Measurements from ENCODE around the gene UPB1.

UPB1 gene

DNA sequence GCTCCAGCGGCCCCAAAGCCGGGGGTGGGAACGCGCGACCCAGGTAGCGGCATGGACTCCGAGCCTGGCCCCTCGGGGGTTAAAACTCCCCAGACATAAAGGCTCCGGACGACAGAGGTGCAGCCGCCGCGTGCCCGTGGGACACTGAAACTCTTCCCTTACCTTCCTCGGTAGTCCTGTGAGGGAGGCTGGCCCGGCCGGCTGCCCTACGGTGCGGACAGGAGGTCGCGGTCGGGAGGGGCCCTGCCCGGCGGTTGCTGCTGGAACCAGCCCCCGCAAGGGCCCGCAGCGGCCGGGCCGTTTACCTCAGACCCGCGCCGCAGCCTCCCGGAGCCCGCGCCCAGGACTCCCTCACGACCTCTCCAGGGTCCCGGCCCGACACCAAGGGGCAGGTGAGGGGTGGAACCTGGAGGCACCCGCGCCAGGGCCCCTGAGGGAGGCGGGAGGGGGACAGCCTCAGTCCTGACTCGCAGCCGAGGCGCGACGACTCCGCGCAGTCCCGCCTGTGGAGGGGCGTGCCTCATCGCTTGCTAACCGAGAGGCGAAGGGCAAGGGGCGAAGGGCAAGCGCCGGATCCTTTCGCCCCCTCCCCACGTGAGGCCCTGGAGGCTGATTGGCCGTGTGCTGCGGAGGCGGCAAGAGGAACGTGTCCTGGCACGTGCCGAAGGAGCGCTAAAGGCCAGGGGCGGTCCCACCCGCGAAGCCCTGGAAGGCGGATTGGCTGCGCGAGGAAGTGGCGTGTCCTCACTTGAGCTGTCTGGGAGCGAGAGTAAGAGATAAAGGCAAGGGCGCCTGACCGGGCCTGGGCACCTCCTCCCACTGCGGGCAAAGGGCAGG lies at the start of gene UPB1:
TSS of gene UPB1 (plus strand) at position 805 of the 837 bp plus-strand sequence. CDS start 72 bp downstream, outside the sequence.
- DNase-seq: no peak

DNA sequence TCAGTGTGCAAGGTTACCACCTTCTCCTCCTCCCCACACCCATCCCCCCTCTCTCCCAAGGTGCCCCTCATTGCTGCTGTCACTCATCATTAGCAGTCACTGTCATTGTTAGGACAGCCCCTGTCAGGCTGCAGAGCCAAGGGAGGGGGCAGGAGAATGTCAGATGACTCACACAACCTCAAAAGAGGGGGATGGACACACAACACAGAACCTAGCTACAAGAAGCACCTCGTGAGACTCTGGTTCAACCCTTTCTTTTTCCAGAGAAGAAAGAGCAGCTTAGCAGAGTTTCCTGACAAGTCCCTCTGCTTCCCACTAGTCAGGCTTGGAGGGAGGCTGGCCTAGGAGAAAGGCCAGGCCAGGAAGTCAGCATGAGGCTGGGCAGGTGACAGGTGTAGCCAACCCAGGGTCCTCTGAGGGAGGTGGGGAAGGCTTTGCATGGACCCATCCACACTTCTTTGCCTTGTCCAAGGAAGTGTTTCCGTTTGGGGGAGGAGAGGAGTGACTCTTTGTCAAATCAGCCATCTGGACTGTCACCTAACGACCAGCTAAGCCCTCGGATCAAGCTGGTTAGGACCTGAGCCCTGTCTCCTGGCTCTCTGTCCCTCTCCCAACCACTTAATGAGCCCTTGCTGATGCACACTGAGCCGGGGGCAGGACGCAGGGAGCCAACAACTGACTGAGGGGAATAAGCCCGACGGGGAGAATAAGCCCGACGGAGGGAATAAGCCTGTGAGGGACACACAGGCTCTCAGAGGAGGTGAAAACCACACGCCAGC lies 49.5 kb upstream of the UPB1 start:
- DNase-seq: no peak

DNA sequence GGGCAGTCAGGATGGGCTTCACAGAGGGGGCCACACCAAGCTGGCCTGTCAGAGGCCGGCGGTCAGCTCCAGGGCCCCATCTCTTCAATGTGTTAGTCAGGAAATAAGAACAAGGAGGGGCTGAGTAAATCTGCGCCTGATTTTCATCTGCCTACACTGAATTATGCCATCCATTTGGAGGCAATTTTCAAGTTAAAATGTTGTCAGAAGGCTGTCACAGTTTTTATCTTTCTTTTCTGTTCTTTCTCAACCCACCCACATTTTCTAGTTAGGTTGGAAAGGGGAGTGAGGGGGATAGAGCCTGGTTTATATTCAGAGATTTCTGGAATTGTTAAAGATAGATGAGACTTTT lies 48.9 kb upstream of the UPB1 start:
- DNase-seq: no peak

DNA sequence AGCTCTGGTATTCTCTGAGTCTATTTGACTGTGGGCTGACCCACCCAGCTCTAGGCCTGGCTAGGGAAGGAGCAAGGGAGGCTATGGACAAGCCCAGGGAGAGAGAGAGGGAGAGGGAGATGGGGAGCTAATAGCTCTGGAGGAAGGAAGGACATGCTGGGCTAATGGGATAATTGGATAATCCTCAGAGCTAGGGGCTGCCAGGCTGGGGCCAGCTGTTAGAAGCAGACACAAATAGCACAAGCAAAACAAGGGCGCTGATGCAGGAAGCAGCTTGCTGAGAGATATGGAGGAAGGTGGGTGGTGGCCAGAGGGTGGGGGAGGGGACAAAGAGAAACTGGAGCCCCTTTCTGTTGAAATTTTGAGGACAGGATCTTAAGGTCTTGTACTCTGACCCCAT lies 44.5 kb upstream of the UPB1 start:
- DNase-seq: no peak

DNA sequence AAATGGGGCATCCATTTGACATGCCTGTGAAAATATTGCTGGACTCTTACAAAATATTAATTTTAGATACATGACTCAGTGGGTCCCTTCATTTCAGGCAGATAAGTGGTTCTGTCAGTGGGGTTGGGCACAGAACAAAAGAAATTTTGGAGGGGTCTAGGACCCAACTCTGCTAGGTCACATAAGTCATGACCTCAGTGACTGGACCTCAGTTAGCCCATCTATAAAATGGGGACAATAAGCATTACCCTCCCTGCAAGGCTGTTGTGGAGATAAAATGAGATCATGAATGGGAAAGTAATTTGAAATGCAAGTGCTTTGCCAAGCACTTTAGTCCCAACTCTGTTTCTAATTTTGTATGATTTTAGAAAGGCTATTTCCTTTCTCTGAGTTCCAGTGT lies 44.0 kb upstream of the UPB1 start:
- DNase-seq: no peak

DNA sequence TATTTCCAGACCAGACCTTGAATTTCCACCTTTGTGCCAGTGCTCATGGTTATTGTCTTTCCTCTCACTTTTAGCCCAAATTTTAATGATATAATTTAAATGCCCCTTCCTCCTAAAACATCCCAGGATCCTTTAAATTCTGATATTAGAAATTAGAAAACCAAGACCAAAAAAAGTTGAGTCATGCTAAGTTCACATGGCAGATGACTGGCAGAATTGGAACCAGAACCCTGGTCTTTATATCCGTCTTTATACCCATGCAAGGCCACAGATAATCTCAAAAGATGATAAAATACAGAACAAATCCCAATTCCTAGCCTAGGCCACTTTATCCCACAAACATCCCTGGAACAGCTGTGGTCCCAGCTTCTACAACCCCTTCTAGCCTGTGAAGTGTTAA lies 41.3 kb upstream of the UPB1 start:
- no peak for DNase-seq

DNA sequence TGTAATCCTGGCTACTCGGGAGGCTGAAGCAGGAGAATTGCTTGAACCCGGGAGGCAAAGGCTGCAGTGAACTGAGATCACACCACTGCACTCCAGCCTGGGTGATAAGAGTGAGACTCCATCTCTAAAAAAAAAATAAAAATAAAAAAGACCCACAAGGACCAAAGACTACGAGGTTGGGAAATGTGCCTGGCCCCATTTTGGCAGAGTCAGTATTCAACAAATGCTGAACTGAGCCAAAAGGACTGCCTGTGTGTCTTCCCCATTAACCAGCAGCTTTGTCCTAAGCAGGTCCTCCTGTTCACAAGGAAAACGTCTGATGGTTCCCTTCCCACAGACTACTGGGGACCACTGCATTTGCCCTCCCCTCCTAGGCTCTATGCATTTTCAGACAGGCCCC lies 40.1 kb upstream of the UPB1 start:
- no peak for DNase-seq

DNA sequence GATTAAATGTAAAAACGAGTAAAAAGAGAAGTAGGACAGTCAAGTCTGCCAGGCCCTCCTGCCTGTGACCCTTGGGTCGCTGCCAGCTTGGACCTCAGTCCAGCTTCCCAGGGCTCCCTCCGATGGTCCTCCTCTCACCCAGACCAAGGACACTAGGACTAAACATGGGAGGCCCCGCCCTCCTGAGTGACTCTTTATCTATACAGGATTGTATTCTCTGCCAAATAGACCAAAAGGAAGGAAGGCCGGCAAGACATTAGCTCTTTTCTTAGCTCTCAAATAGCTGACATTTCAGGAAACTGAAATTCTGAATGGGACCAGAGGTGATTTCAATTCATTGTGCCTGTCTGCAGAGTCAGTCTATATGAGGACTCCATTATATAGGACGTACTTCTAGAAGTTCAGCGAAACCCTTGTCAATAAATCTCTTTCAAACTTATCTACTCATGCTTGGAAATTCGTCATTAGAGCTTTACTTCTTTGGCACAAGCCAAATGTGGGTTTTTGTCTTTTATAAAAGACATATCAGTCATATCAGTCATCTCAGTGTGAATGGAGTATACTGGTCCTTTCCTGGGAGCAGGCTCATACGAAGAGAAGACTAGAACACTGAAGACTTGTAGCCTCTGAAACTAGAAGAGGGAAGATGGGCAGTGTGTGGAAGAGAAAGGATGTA lies 39.2 kb upstream of the UPB1 start:
- DNase-seq: no peak

DNA sequence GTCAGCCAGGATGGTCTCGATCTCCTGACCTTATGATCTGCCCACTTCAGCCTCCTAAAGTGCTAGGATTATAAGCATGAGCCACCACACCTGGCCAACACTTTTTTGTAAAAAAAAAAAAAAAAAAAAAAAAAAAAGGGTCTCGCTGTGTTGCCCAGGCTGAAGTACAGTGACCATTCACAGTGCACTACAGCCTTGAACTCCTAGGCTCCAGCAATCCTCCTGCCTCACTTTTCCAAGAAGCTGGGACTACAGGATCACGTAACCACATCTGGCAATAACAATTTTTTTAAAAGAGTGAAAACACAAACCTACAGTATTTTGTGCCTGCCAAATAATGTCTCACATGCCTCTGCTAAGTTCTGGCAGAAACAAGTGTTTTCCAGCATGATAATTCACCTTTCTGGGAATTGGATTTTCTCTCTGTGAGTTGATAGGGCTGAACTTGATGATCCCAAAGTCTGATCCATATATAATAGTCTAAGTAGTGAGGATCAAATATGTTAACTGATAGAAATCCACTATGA lies 37.2 kb upstream of the UPB1 start:
- no peak for DNase-seq

DNA sequence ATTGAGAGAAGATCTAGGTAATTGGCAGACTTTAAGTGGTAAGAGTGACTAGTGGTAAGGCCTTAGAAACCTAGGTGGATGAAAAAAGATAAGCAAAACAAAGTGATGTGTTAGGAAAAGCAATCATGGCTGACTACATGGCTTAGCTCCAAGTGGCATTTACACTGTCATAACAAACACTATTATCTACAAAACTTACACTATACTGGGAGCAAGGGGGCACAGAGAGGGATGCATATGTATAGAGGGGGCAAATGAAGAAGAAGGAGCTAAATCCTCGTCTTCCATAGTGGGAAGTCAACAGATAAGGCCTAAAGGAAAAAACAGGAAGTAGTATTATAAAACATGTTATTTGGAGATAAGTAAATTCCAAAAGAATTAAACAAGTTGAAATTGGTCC lies 35.2 kb upstream of the UPB1 start:
- no peak for DNase-seq

DNA sequence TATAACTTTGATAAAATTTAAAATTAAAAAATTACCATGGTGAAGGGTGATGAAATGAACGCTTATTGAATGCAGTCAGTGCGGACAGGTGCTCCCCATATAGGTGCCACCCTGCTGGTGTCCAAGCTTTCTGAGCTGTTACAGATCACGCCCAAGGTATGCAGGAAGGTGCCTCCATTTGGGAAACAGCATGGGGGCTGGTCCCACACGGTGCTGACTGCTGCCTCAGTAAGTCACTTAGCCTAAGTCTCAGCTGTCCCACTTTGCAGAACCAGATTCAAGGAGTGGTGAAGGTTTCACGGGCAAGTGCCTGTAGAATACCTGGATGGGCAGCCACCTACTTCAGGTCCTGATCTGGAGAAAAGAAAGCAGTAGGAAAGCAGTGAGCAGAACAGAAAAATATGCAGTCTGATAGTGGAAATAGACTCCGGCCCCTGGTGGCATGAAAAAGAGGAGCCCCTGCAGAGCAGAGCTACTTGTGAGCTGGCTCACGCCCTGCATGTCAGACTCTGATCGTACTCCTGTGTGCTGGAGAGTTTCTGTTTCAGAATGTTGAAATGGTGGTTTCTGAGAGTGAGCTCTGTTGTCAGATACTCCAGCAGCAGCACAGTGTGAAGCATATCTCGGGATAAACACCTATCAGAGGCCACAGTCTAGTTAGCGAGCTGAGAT lies 34.6 kb upstream of the UPB1 start:
- DNase-seq: no peak

DNA sequence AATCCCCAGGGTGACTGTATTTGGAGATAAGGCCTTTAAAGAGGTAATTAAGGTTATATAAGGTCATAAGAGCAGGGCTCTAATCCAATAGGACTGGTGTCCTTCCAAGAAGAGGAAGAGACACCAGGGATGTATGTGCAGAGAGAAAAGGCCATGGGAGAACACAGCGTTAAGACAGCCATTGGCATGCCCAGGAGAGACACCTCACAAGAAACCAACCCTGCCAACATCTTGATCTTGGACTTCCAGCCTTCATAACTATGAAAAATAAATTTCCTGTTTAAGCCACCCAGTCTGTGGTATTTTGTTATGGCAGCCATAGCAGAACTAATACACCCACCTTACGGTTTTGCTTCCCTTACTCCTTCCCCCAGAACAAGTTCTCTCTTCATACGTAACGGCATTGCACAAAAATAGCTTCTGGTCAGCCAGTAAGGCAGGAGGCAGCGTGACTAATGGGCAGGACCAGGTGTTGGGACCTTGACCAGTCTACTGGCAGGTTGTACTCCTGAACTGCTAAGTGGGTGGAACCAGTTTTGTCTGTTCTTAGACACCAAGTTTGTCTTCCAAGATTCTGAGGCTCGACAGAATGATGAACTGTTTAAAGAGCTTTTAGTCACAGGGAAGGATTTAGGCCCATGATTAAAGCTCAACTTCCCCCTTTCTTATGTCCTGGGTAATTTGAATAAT lies 31.9 kb upstream of the UPB1 start:
- DNase-seq: no peak

DNA sequence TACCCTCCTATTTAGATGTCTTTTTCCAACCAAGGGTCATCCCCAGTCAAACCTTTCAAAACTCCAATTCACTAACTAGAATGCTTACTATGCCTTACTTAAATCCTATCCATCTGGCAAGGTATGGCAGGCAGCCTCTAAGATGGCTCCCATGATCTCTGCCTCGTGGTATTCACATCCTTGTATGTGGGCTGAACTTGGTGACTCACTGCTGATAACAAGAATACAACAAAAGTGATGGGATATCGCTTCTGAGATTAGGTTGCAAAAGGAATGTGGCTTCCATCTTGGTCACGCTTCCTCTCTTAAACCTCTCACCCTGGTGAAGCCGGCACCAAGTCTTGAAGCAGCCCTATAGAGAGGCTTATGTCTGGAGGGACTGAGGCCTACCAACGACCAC lies 29.6 kb upstream of the UPB1 start:
- no peak for DNase-seq

DNA sequence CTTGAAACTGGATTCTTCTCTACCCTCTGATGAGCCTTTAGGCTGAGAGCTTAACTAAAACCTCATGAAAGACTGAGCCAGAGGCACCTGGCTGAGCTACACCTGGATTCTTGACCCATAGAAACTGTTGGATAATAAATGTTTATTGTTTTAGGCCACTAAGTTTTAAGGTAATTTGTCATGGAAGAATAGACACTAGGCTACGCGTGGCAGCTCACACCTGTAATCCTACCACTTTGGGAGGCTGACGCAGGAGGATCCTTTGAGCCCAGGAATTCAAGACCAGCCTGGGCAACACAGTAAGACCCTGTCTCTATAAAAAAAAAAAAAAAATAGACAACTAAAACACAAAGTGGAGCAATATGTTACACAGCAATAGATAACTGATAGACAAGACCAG lies 29.2 kb upstream of the UPB1 start:
- no peak for DNase-seq

DNA sequence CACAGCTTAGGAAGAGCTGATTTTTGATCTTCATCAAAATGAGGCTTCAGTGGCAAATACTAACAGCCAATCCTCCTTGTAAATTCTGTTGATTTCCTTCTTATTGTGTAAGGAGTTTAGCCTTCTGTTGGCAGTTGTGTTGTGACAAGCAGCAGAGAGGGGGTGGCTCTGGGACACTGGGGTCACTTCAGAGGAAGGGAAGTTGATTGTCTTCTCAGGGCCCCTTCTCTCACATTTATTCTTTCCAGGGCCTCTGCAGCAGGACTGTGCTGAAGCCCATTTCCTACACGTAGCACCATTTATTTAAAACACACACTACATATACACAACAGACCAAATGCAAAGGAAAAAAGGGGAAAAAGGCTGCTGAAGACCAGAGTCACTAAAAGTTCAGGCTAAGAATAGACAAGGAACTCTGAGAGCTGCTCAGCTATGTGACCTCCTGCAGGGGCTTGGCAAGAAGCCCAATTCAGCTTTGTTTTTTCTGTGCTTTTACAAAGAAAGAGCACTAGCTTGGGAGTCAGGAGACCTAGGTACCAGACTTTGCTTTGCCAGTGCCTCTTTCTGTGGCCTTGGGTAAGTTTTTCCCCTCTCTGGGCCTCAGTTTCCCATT lies 28.3 kb upstream of the UPB1 start:
- DNase-seq: no peak

DNA sequence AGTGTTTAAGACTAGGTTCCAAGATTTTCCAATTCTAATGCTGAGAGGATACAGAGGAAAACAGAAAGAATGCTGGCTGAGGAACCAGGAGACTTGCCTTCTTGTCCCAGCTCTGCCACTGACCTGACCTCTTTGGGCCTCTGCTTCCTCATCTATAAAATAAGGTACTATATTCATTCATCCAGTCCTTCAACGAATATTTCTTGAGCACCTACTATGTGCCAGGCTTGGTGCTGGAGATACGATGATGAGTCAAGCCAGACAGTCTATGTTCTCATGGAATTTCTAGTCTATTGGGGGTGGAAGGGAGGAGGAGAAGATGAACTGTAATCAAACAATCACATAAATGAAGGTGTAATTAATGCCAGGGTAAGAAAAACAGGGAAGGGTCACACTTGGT lies 27.8 kb upstream of the UPB1 start:
- no peak for DNase-seq

DNA sequence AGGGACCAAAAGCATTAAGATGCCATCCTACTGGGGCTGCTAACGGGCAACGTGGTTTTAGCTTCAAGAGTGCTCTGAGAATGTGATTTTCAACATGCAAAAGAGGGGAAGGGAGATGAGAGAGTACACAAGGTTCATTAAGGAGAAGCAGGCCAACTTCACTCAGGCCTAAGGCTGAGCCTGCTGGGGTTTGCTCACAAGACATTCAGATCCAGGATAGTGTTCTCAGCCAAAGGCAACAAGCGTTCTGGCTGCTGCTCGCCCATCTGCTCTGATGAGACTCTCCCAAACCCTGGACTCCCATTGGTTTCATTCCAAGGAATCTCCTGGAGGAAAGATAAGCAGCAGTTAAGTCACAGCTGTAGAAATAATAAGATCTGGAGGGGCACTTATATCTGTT lies 23.6 kb upstream of the UPB1 start:
- DNase-seq: no peak

DNA sequence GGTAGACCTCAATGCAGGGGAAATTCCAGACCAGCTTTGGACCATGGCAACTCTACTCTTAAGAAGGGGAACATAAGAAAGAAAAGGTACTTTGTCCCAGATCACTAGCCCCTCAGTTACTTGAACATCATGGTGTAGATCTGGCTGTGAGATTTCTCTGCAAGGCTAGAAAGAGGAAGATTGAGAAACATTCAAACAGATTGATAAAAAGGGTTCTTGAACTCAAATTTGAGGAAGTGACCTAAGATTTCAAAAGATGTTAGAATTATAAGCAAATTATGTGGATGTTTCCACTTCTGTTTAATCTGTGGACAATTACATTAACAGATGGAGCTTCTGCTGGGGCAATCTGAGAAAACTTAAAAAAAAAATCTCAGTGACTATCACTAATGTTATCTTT lies 21.8 kb upstream of the UPB1 start:
- DNase-seq: no peak

DNA sequence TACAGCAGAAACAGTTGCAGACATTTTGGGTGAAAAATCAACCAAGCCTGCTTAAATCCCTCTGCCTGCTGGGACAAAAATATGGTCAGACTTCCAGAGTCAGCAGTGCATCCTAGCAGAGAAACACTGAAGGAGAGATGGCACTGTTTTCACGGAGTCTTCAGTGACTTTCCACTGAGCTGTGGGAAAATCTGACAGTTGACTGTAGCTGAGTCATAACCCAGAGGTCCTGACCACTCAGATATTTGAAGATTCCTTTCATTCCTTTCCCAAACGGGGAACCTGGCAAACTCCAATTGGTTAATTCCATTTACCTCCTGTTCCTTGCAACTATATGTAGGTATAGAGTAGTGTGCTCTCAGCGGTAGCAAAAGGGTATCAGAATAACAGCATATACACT lies 20.9 kb upstream of the UPB1 start:
- DNase-seq: no peak

DNA sequence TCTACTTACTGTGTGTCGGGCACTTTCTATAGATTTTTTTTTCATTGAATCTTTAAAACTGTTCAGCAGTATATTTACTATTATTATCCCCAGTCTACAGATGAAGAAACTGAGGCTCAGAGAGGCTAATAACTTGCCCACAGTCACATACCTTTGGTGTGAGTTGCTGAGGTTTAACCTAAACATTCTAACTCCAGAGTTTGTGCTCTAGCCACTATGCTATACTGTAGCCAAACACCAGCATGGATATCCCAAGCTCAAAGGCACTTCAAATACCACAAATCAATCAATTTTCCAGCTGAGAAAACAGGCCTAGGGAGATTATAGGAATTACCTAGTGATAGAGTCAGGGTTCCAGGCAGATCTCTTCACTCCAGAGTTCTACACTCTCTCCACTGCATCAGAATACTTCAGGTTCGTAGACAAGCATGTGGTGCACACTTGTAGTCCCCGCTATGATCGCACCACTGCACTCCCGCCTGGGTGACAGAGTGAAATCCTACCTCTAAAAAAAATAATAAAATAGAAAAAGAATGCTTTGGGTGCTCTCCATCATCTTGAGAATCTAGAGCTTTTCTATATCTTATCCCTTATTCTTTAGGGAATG lies 20.4 kb upstream of the UPB1 start:
- no peak for DNase-seq

DNA sequence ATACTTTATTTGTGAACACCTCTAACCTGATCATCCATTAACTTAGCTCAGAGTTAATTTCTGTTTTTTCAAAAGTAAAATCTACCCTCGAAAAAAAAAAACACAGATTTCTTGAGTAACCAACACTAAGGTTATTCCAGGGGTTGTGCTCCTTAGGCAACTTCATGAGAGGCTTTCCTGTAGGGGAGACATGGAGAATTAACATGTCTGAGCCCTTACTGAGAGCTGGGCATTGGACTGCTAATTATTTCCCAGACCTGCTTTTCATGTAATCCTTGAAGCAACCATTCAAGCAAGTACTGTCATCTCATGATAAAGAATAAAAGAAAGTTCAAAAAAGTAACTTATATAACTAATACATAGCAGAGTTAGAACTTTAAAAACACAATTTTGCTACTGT lies 13.5 kb upstream of the UPB1 start:
- DNase-seq: no peak

DNA sequence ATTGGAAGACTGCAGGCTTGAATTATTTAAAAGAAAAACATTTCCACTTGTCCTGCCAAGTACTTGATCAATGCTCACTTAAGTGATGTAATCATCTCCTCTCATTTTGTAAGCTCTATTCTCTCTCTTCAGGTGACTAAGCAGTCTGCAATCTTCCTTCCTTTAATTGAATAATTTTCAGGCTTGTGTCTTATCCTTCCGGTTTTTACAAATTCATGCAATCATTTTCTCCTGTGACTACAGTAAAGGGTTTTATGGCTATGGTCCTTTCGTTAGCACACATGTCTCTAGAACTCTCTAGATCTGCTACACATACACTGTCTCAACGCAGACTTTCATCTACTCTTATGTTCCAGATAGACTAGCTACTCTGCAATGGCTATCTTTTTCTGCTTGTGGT lies 12.6 kb upstream of the UPB1 start:
- DNase-seq: no peak

Measured in CD4-positive, alpha-beta T cell treated with Interferon gamma for 1 hour (primary cell).